Calu3 (cell line): Measurements from ENCODE around the gene TOR4A. TPM values are rescaled to one million over a fixed set of nuclear protein-coding genes. Genes with fewer than 3 reads are reported as not detected.

Experiments
- BruUV-seq: library from RNA; stranded (reverse); fragments of 400-500 nt; replicated peaks from 2 replicates; lab custom pipeline; 2021; lab: Mats Ljungman, UMichigan
- CTCF ChIA-PET: fragments of 300-600 bp; sonication (Branson Sonifier 250); formaldehyde crosslinking; loops from one replicate; lab custom pipeline; 2022; ENCODE audit warnings: antibody characterized with exemption; lab: Charles Lee
- DNase-seq: peaks from one replicate; pipeline ENCODE4 v3.0.0; 2022
- H3K27ac Mint-ChIP-seq: one replicate; pipeline ENCODE4 v1.8.0; 2022; ENCODE audit warnings: mixed read lengths; ENCODE audit not compliant: unreplicated experiment
- H3K27me3 Mint-ChIP-seq: one replicate; pipeline ENCODE4 v1.8.0; 2022; ENCODE audit warnings: mixed read lengths; ENCODE audit not compliant: unreplicated experiment
- H3K36me3 Mint-ChIP-seq: one replicate; pipeline ENCODE4 v1.8.0; 2022; ENCODE audit warnings: mild to moderate bottlenecking, moderate library complexity, mixed read lengths; ENCODE audit not compliant: insufficient read depth, unreplicated experiment
- H3K4me1 Mint-ChIP-seq: one replicate; pipeline ENCODE4 v1.8.0; 2022; ENCODE audit warnings: mild to moderate bottlenecking, low read depth, mixed read lengths; ENCODE audit not compliant: unreplicated experiment
- H3K4me3 Mint-ChIP-seq: one replicate; pipeline ENCODE4 v1.8.0; 2022; ENCODE audit warnings: mild to moderate bottlenecking, low read depth, moderate library complexity, mixed read lengths; ENCODE audit not compliant: unreplicated experiment
- H3K9me3 Mint-ChIP-seq: one replicate; pipeline ENCODE4 v1.8.0; 2022; ENCODE audit warnings: low read depth, mixed read lengths; ENCODE audit not compliant: unreplicated experiment
- intact Hi-C: fragments of 100-400 bp; cut with micrococcal nuclease; formaldehyde crosslinking; loops from one replicate; pipeline ENCODE4 v1.10.0; 2022; ENCODE audit not compliant: unreplicated experiment
- total RNA-seq: library from RNA; stranded (reverse); gene quantifications from 2 replicates; pipeline ENCODE4 v1.2.3, GENCODE V29; 2022
- TF ChIP-seq, protein P1 (sequence below): fragments of 200-600 bp; IDR thresholded peaks from one replicate; pipeline ENCODE4 v1.8.0; 2022; ENCODE audit warnings: antibody characterized with exemption; ENCODE audit not compliant: unreplicated experiment

The TOR4A gene
- total RNA-seq, 1 experiment from 2014 or later, result 51.8 TPM

DNA sequence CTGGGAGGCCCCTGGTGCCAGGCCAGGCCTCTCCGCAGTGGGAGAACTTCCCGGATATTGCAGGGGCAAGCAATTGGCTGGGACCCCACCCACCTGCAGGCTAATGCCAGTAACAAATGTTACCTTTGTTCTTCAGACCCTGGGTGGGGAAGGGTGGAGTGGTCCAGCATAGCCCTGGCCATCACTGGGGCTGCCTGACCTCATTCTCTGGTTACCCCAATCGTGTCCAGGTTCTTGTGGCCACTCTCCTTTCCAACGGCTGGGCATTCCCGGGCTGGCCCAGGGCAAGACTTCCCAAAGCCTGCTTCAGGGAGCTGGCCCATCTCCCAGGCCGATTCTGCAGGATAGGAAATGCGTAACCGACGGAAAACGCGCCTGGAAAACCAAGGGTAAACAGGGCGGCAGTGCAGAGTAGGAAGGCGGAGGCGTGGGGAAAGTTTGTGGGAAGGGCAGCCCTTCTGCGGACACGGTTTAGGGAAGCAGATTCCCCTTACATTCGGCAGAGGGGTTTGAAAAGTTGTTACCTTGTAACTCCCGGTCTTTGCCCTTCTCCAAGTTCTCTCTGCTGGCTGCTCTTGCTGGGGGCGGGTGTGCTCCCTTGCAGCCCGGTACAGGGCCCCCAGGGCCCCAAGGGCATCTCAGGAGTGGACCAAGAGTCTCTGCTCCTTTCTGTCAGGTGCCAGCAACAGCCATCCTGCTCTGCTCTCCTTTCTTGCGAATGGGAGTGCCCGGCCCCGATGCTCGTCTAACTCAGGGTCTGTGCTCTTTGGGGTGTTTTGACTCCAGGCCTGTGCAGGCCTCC lies 21.1 kb downstream of the TOR4A start:
- intact Hi-C loops, result loop anchor here (10.0 kb wide), 1 partner anchor 116 kb away; no protein-coding TSS in a partner anchor
- peak overlapping the region; percentile 30 for H3K27ac Mint-ChIP-seq
- H3K36me3 Mint-ChIP-seq, result peaks cover 67% of the 10 kb centered on the region
- TF ChIP-seq, protein P1, sequence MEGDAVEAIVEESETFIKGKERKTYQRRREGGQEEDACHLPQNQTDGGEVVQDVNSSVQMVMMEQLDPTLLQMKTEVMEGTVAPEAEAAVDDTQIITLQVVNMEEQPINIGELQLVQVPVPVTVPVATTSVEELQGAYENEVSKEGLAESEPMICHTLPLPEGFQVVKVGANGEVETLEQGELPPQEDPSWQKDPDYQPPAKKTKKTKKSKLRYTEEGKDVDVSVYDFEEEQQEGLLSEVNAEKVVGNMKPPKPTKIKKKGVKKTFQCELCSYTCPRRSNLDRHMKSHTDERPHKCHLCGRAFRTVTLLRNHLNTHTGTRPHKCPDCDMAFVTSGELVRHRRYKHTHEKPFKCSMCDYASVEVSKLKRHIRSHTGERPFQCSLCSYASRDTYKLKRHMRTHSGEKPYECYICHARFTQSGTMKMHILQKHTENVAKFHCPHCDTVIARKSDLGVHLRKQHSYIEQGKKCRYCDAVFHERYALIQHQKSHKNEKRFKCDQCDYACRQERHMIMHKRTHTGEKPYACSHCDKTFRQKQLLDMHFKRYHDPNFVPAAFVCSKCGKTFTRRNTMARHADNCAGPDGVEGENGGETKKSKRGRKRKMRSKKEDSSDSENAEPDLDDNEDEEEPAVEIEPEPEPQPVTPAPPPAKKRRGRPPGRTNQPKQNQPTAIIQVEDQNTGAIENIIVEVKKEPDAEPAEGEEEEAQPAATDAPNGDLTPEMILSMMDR, result no peak
- no peaks in the 10 kb centered on the region for H3K9me3 Mint-ChIP-seq
- no peak for DNase-seq
- no peaks in the 10 kb centered on the region for H3K27me3 Mint-ChIP-seq
- H3K4me1 Mint-ChIP-seq, result peaks cover 20% of the 10 kb centered on the region
- H3K4me3 Mint-ChIP-seq, result peak overlapping the region; percentile 81
- BruUV-seq, result TSS peak; percentile 36
- CTCF ChIA-PET, result interaction anchor here (0.8 kb wide), 1 partner anchor 13 kb away, joined by 3 read pairs; no protein-coding TSS in a partner anchor

DNA sequence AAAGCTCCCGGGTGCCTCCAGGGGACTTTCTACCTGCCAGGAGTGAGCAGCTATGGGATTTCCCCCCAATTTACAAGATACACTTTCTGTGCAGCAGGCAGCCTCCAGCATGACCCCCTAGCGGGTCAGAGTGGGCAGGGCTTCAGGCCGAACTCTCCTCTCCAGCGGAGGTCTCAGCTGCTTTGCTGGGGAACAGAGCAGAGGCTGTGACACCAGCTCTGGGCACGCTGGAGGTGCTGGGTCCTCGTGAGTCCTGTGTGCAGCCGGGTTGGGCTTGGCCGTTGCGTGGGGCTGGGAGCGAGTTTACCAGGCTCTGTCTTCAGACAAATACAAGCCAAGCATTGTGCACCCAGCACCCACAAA lies 21.7 kb downstream of the TOR4A start:
- TF ChIP-seq, protein P1, result no peak
- no peak overlapping the region for H3K27ac Mint-ChIP-seq
- H3K27me3 Mint-ChIP-seq, result no peaks in the 10 kb centered on the region
- no peaks in the 10 kb centered on the region for H3K9me3 Mint-ChIP-seq
- no TSS peak for BruUV-seq
- CTCF ChIA-PET, result interaction anchor here (0.8 kb wide), 1 partner anchor 12 kb away, joined by 3 read pairs; no protein-coding TSS in a partner anchor
- H3K36me3 Mint-ChIP-seq, result peaks cover 61% of the 10 kb centered on the region
- H3K4me3 Mint-ChIP-seq, result peak overlapping the region; percentile 81
- H3K4me1 Mint-ChIP-seq, result peaks cover 14% of the 10 kb centered on the region
- no peak for DNase-seq
- intact Hi-C loops, result loop anchor here (10.0 kb wide), 1 partner anchor 116 kb away; no protein-coding TSS in a partner anchor

DNA sequence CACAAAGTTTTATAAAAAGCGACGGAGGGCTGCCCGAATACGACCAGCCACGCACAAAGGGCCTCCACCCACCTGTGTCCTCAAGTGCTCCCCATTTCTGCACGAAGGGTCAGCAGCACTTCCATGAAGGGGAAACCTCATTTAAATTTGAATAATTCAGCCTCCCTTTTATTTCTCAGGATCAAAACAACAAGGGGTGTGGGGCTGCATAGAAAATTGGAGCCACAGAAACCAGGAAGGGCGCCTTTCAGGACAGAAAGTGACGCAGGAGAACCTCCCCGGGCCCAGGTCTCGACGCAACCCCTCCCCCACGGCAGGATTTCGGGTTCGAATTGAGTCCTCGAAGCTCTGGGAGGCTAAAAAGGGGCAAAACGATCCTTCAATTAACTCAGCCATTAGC lies 22.4 kb downstream of the TOR4A start:
- peaks cover 13% of the 10 kb centered on the region for H3K4me1 Mint-ChIP-seq
- intact Hi-C loops, result loop anchor here (10.0 kb wide), 1 partner anchor 115 kb away; no protein-coding TSS in a partner anchor
- peak overlapping the region; percentile 85 for H3K27ac Mint-ChIP-seq
- CTCF ChIA-PET, result no interaction called here
- H3K27me3 Mint-ChIP-seq, result no peaks in the 10 kb centered on the region
- no peaks in the 10 kb centered on the region for H3K9me3 Mint-ChIP-seq
- BruUV-seq, result TSS peak; percentile 86
- peak overlapping the region; percentile 81 for H3K4me3 Mint-ChIP-seq
- H3K36me3 Mint-ChIP-seq, result peaks cover 56% of the 10 kb centered on the region
- TF ChIP-seq, protein P1, result no peak
- DNase-seq, result no peak

DNA sequence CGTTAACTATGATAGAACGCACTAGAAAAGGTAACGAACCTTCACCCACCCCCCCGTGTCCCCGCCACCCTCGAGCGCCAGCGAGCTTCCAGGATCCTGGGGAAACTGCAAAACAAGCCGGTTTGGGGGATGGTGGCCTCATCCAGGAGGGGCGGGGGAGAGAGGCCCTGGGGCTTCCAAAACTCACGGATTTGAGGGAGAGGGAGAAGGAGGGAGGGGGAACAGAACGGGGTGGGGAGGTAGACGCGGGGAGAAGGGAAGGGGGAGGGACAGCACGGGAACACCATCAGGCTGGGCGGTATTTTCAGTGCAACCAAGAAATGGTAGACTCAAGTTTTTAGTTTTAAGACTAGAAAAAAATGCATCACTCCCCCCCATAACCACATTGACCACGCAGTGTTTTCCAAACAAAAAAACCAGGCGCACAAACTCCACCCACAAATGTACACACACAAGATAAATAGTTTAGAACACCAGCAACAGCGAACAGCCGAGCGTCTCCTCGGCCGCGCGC lies 23.1 kb downstream of the TOR4A start:
- Mint-ChIP-seq H3K4me1 (peaks cover 13% of the 10 kb centered on the region), H3K9me3 (no peaks in the 10 kb centered on the region), H3K27me3 (no peaks in the 10 kb centered on the region), H3K27ac (peak overlapping the region; percentile 71), H3K36me3 (peaks cover 56% of the 10 kb centered on the region), H3K4me3 (peak overlapping the region; percentile 81)
- no TSS peak for BruUV-seq
- DNase-seq, result no peak
- TF ChIP-seq, protein P1, result no peak
- CTCF ChIA-PET, result no interaction called here
- intact Hi-C loops, result no loop called here
